Measurements from ENCODE around the gene LRRC37B.
"Not testable (repeated sequence)": the region's sequence is repeated elsewhere in the genome, so short reads cannot be mapped to it uniquely, and the experiment has no call there.

LRRC37B gene

GRCh38 chr17:32042266-32042665, 35.1 kb downstream of the LRRC37B start:
- DNase-seq: not testable (repeated sequence)

- not testable (repeated sequence) for DNase-seq
Observed at GRCh38 chr17:32045611-32046010, 38.4 kb downstream of the LRRC37B start.

DNA sequence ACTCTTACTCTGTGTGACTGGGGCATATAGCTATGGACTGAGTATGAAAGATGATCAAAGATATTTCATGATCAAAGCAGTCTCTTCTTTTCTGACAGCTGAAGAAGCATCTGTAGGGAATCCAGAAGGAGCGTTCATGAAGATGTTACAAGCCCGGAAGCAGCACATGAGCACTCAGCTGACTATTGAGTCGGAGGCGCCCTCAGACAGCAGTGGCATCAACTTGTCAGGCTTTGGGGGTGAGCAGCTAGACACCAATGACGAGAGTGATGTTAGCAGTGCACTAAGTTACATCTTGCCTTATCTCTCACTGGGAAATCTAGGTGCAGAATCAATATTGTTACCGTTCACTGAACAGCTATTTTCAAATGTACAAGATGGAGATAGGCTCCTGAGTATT, 40.5 kb downstream of the LRRC37B start:
- DNase-seq: not testable (repeated sequence)

- DNase-seq: not testable (repeated sequence)
Observed at GRCh38 chr17:32054985-32055384, 47.8 kb downstream of the LRRC37B start.

DNA sequence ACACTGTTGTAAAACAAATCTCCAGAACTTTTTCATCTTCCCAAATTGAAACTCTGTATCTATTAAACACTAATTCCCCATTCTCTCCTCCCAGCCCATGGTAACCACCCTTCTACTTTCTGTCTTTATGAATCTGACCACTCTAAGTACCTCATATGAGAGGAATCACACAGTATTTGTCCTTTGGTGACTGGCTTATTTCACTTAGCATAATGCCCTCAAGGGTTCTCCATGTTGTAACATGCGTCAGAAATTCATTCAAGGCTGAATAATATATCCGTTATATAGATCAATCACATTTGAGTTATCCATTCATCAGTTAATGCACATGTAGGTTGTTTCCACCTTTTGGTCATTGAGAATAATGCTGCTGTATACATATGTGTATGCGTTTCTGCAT, 48.2 kb downstream of the LRRC37B start:
- not testable (repeated sequence) for DNase-seq

DNA sequence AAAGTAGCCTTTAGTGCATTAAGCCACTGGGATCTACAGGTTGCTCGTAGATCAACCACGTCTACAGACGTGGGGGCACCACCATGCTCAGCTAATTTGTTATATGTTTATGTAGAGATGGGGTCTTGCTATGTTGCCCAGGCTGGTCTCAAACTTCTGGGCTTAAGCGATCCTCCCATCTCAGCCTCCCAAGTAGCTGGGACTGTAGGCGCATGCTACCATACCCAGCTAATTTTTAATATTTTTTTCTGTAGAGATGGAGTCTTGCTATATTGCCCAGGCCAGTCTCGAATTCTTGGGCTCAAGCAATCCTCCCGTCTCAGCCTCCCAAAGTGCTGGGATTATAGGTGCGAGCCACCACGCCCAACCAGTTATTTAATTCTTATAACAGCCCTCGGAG, 49.3 kb downstream of the LRRC37B start:
- DNase-seq: not testable (repeated sequence)

DNA sequence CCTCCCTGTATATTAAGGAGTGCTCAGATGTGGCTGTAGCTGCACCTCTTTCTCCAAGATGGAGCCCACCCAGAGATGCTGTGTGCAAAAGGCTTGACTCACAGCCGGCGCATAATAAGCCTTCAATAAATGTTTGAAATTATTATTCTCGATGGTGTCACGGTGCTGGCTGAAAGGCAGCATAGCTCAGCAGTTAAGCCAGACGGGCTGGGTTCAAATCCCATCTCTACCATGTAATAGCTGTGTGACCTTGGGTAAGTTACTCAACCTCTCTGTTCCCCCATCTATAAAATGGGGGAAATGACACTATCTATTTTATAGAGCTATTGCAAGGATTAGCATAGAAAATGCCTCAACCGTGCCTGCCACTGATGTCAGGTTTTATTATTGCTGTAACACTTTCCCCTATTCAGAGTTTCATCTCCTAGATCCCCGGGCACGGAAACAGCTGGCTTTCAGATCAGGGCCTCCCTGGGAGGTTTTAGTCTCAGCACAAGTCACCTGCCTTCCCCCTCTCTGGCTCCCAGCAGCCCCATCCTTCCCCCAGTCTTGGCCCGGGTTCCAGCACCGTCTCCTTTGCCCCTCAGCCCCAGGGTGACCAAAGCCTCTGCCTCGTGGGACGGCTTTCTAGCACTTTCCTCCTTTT, 50.4 kb downstream of the LRRC37B start:
- DNase-seq: not testable (repeated sequence)

- DNase-seq: not testable (repeated sequence)
Observed at GRCh38 chr17:32060695-32061094, 53.5 kb downstream of the LRRC37B start.

GRCh38 chr17:32061840-32062239, 54.7 kb downstream of the LRRC37B start:
- not testable (repeated sequence) for DNase-seq

GRCh38 chr17:32064091-32064490, 56.9 kb downstream of the LRRC37B start:
- not testable (repeated sequence) for DNase-seq

DNA sequence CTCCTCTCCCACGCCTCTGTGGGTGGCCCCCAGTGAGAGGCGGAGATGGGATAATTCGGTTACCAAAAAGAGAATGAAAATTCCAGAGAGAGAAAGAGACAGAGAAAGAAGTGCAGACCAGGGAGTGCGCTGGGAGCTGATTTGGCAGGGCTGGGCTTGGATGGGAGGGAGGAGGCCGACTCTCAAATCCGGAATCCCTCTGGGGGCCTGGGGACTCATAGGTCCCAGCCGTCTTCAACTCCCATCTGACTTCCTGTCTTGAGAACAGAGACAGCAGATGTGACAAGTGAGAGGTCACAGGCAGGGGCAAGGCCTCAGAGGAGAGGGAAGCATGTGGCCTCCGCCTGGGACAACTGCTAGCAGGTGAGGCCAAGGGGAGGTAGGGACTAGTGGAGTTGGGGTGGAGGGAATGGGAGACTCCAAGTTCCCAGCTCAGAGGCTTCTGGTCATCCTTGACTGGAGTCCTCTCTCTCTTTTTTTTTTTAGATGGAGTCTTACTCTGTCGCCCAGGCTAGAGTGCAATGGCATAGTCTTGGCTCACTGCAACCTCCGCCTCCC, 59.0 kb downstream of the LRRC37B start:
- not testable (repeated sequence) for DNase-seq

DNA sequence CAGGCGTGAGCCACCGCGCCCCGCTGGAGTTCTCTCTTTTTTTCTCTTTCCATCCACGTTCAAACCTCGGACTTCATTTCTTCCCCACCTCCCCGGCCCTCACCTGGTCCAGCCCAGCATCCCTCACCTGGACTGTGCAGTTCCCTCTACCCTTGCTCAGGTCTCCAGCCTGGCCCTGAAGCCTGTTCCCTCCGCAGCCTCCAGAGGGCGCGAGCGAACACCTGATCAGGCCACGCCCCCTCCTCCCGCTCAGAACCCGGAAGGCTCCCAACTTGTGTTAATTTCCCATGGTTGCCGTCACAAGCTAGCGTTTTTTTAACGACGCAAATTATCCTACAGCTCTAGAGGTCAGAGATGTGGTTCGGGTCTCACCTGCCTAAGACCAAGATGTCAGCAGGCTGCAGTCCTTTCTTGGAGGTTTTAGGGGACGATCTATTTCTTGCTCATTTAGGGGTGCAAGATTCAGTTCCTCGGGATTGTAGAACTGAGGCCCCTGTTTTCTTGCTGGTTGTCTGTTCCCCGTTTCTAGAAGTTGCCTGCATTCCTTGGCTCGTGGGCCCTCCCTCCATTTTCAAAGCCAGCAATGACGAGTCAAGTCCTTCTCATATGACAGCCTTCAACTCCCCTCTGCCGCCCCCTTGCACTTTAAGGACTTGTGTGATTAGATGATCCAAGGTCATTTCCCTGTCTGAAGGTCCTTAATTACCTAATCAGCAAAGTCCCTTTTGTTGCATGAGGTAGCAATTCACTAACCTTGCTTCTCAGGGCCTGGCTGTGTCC, 59.9 kb downstream of the LRRC37B start:
- DNase-seq: not testable (repeated sequence)

DNA sequence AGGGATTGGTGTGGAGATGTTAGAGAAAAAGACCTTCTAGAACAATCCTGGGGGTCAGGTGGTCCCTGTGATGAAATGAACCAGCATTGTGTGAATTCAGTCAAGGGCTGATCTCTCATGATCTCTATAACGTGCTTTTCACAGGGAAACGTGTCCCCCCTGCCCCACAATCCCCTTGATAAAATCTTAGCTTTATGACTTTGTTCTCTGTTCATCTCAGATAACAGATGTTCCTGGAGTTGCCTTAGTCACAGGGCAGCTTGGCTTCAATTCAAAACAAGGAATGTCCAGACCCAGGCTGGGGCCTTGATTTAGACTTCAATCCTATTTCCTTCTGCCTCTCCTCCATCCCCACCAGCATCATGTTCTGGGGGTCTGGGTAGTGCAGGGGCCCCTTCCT, 61.9 kb downstream of the LRRC37B start:
- DNase-seq: not testable (repeated sequence)

GRCh38 chr17:32071961-32072360, 64.8 kb downstream of the LRRC37B start:
- DNase-seq: not testable (repeated sequence)

DNA sequence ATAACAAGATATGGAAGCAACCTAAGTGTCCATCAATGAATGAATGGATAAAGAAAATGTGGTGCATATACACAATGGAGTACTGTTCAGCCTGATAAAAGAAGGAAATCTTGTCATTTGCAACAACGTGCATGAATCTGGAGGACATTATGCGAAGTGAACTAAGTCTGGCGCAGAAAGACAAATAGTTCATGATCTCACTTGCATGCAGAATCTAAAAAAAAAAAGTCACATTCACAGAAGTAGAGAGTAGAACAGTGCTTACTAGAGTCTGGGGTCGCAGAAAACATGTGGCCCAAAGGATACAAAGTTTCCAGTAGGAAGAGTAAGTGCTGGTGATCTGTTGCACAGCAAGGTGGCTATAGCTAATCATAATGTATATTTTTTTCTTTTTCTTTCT, 65.9 kb downstream of the LRRC37B start:
- DNase-seq: not testable (repeated sequence)

DNA sequence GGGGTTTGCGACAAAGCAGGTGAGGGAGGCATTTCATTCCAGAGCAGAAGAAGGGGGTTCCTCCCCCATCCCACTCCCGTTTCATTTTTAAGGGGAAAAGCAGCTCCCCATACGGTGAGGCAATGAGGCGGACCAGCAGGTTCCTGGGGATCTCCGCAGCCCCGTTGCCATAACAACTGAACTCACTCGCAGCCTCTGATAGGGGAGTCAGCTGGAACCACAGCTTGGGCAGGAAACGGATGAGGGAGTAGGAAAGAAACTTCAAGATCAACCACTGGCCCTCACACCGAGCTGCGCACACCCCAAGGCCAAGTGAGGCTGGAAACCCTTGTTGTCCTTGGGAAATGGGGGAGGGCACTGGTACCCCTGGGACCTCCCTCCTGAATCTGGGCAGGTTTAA, 72.6 kb downstream of the LRRC37B start:
- DNase-seq: peak; percentile 20 to 35

GRCh38 chr17:32083550-32083979, 76.4 kb downstream of the LRRC37B start:
- peak in 1 of 2 experiments; percentile 10 for DNase-seq

- DNase-seq: peak; percentile 73 to 82
Observed at GRCh38 chr17:32084003-32084941, 77.1 kb downstream of the LRRC37B start.

DNA sequence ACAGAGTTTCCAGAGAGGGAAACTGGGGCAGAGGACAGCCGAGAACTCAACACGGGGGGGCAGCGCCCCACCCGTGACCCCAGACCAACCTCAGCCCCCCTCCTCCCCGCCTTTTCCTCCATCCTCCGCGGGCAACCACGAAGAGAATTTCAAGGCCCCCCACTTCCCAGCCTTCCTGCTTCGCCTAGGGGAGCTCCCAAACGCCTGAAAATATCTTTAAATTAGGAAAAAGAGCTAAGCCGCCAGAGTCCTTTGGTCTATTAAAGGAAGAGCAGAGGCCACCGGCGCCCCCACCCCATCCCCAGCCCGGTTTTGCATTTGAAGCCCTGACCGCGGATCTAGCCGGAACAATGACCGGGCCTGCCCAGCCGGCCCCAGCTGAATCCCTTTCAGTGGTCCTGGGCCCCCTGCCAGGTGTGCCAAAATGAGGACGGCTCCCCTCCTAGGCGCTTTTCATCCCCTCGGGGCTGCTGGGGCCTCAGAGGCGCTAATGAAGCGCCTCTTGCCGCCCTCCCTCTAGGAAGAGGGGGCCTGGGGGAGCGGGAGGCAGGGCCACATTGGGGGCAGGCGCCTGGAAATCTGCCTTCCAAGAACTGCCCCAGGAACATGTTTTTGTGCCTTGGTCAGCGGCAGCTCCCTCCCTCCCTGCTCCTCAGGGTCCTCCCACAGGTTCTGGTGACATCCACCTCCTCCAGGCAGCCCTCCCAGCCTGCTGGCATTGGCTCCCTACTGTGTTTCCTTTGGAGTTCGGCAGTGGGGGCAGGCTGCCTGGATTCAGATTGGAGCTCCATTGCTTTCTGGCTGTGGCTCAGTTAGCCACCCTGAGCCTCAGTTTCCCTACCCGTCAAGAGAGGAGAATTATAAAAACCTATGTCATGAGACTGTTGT, 78.0 kb downstream of the LRRC37B start:
- DNase-seq: not testable (repeated sequence)

GRCh38 chr17:32086833-32087232, 79.7 kb downstream of the LRRC37B start:
- not testable (repeated sequence) for DNase-seq

DNA sequence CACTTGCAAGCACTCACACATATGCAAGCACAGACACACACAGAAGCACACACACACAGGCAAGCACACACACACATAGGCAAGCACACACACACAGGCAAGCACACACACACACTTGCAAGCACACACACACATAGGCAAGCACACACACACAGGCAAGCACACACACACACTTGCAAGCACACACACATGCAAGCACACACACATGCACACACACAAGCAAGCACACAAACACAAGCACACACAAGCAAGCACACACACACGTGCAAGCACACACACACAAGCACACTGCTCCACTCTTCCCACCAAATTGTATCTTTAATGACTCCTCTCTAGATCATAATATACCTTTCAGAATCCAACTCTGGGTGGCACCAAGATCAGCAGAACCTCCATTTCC, 84.9 kb downstream of the LRRC37B start:
- not testable (repeated sequence) for DNase-seq

DNA sequence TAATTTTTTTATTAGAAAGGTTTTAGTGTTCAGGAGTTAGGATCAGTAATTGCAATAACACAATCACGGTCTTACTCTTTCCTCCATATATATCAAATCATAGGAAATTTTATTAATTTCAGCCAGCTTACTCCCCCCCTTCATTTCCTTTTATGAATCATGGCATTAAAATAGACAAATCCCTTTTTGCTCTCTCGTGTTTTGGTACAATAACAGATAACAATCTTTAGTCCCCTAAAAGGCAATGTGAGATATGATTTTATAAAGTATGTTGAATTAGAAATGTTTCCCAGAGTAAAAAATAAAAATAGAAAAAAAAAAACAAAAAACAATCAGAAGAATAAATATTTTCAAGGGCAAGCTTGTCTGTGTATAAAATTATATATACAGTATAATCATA, 92.5 kb downstream of the LRRC37B start:
- no peak for DNase-seq
